ENCODE measurements around the gene KIFAP3.
"Not testable (repeated sequence)": the region's sequence is repeated elsewhere in the genome, so short reads cannot be mapped to it uniquely, and the experiment has no call there.

The KIFAP3 gene

DNA sequence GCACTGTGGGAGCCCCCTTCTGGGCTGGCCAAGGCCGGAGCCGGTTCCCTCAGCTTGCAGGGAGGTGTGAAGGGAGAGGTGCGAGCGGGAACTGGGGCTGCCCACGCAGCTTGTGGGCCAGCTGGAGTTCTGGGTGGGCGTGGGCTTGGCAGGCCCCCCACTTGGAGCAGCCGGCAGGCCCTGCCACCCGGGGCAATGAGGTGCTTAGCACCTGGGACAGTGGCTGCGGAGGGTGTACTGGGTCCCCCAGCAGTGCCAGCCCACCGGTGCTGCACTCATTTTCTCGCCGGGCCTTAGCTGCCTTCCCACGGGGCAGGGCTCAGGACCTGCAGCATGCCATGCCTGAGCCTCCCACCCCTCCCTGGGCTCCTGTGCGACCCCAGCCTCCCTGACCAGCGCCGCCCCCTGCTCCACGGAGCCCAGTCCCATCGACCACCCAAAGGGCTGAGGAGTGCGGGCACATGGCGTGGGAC lies 192.4 kb downstream of the KIFAP3 start:
- DNase-seq: no peak

DNA sequence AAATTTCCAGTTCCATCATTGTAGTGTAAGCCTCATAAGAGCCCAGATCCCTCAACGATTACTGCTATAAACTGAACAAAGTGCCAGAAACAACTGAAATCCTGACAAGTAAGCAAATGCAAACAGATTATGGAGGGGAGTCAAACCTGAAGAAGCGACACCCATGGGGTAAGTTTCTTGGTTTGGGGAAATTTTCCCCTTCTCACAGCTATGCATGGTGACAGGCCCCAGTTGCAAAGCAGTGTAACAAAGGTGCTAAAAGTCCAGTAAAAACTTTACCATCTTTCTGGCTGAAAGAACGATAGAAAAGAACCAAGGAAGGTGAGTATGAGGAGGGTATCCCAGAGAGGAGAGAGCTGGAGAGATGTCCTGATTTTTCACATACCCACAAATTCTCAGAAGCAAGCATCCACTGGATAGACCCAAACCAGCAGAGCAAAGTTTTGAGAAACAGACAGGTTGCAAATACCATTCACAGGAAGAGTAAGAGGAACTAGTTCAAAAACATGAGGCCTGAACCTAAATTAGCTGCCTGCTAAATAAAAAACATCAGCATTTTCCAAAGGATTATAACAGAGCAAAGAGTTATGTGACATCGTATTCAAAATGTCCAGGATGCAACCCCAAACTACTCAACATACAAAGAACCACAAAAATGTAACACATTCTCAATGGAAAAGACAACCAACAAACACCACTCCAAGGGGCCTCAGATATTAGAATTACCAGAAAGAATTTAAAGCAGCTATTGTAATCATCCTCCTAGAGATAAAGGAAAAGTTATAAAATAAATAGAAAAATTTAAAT lies 195.3 kb downstream of the KIFAP3 start:
- DNase-seq: no peak

DNA sequence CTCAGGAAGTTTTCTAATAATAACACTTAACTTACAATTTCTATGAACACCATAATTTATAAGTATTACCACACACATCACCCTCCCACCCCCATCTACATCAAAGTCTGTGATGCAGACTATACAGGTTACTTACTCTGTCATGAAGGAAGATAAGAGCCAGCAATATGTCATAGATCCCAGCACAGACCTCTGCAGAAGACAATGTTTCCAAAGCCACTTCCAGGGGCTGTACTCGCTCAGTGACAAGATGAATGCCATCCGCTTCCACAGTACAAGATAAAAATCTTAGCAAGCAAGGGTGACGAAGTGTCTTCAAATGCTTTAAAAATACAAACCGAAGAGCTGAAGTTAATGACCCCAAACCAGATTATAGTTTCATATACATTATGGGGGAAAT lies 196.0 kb downstream of the KIFAP3 start:
- no peak for DNase-seq

DNA sequence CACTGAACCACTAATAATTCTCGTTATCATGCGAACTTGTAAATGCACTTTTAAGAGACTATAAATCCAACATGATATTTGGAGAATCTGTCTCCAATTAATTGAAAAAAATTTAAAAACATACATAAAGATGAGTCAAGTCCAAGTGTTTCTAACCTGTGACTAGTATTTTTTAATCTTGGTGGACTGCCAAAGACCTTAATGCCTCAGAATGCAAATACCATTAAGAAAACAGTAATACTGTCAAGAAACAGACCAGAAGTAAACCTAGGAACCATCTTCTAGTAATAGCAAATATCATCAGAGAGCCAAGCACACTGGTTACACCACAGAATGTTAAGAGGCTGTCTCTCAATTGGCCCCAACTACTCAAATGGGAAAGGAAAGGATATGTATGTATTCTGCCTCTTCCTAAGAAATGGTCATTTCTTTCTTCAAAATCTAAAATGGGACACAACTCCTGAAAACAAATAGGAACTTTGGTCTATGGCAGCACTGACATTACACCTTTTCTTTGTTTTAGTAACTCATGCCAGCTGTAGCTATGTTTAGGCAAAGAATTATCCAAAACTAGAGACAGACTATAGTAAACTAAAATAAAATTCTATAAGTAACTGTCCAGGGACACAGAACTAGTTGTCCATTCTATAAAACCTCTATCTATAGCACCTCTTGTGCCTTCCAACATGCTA lies 196.5 kb downstream of the KIFAP3 start:
- no peak for DNase-seq

DNA sequence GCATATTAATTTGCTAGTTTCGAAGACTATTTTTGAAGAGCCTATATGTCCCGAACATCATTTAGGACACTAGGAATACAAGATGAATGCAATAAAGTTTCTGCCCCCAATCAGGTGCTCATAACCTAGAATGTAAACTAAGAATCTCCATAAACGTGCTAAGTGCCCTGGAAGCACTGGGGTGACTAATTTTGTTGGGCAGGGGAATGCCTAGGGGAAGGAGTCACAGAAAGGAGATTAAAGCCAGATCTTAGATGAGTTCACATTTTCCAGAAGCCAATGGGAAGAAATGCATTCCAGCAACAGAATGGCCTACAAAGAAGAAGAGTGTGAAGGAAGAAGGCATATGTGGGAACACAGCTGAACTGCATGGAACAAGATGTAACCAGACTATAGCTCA lies 200.3 kb downstream of the KIFAP3 start:
- no peak for DNase-seq

DNA sequence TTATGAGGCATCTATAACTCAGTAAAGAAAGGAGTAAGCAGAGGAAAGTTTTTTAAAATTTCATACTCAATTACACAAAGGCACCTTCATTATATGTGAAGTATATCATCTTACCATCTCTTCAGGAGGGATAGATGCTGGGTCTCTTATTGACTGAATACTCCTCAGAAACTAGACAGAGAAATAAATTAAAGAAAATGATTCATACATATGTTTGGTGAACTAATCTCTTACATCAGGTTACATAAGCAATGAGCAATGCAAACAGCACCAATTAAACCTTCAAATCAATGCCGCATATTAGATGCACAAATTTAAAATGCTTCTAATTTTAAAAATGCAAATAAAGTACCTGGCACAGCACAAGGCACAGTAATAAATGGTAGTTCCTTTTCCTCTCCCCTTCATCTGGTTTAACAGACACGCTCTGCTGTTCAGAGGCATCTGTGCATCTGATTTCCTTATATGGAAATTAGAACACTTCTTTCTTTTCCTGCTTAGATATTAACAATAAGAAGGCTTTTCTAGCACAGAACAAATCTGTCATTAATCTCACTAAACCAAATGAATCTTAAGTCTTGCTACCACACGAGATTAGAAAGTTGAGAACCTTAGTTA lies 200.8 kb downstream of the KIFAP3 start:
- DNase-seq: no peak

DNA sequence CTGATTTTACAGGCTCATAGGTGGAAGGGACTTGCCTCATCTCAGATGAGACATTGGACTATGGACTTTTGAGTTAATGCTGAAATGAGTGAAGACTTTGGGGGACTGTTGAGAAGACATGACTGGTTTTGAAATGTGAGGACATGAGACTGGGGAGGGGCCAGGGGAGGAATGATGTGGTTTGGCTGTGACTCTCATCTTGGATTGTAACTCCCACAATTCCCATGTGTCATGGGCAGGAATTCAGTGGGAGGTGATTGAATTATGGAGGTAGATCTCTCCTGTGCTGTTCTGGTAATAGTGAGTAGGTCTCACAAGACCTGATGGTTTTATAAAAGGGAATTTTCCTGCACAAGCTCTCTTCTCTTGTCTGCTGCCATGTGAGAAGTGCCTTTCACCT lies 201.6 kb downstream of the KIFAP3 start:
- DNase-seq: no peak

DNA sequence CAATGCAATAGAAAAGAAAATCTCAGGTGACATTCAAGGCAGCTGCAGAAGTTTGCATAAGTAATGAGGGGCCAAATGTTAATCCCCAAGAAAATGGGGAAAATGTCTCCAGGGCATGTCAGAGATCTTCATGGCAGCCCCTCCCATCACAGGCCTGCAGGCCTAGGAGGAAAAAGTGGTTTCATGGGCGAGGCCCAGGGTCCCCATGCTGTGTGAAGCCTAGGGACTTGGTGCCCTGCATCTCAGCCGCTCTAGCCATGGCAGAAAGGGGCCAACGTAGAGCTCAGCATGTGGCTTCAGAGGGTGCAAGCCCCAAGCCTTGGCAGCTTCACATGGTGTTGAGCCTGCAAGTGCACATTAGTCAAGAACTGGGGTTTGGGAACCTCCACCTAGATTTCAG lies 202.5 kb downstream of the KIFAP3 start:
- DNase-seq: not testable (repeated sequence)

Data from inflammatory macrophage treated with lipopolysaccharide for 4 hours (primary cell).